Measurements from ENCODE around the gene BOD1L1.

The BOD1L1 gene

GRCh38 chr4:13553081-13553480, 74.4 kb downstream of the BOD1L1 start:
- Histone ChIP-seq H3K9me3 (ENCODE audit: low read length) (no peaks in the 10 kb centered on the region), H4K20me1 (ENCODE audit: insufficient read depth, low read length) (no peaks in the 10 kb centered on the region), H3K27me3 (ENCODE audit: insufficient read depth, low read length) (no peaks in the 10 kb centered on the region), H3K79me2 (ENCODE audit: insufficient read depth, low read length) (no peaks in the 10 kb centered on the region), H3K4me1 (ENCODE audit: insufficient read depth, low read length, severe bottlenecking) (peaks cover 3% of the 10 kb centered on the region), H3F3A (ENCODE audit: insufficient read depth, low read length) (no peaks in the 10 kb centered on the region), H3K27ac (ENCODE audit: low read depth, low read length, poor library complexity, severe bottlenecking) (no peak overlapping the region), H3K4me3 (ENCODE audit: low read depth, low read length, poor library complexity, severe bottlenecking) (no peak overlapping the region), H3K9ac (ENCODE audit: low read length) (no peak overlapping the region), H3K36me3 (ENCODE audit: insufficient read depth, low read length) (no peaks in the 10 kb centered on the region), H3K4me2 (ENCODE audit: low read length) (no peak overlapping the region), H3K9me2 (ENCODE audit: low read depth, low read length) (no peaks in the 10 kb centered on the region), H2AFZ (ENCODE audit: low read length) (no peak overlapping the region)
- no peak for TF ChIP-seq EZH2 (IDR thresholded peaks at IDR 0.05; ENCODE audit: borderline replicate concordance, low read length)
- TF ChIP-seq CTCF (IDR thresholded peaks at IDR 0.05; ENCODE audit: low read length), result no peak

DNA sequence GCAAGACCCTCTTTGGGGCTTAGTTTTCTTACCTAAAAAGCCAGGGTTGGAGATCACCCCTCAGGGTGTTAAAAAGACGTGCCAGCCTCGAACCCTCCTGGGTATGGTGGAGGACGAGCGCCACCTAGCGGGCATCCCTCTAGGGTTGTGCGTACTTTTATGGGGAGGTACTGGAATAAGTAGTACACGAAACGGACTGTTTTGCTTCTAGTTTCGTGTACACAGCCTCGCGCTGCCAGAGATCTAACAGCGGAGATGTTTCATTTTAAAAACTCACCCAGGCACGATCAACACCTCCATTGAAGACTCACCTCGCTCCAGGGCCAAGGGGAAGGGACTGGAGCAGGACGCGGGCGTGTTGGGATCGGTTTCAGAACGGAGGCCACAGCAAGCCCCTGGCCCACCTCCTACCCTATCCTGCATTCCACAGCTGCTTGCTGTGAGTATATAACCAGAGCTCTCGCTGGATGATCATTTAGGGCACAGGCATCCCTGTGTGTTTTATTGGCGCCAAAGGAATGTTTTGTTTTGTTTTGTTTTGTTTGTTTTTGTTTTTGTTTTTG, 78.5 kb downstream of the BOD1L1 start:
- no peak for TF ChIP-seq EZH2 (IDR thresholded peaks at IDR 0.05; ENCODE audit: borderline replicate concordance, low read length)
- TF ChIP-seq CTCF (IDR thresholded peaks at IDR 0.05; ENCODE audit: low read length), result peak; percentile 66
- no peaks in the 10 kb centered on the region for H3K36me3 ChIP-seq (ENCODE audit: insufficient read depth, low read length)
- H2AFZ ChIP-seq (ENCODE audit: low read length), result no peak overlapping the region
- no peaks in the 10 kb centered on the region for H3F3A ChIP-seq (ENCODE audit: insufficient read depth, low read length)
- peaks cover 3% of the 10 kb centered on the region for H3K4me1 ChIP-seq (ENCODE audit: insufficient read depth, low read length, severe bottlenecking)
- no peaks in the 10 kb centered on the region for H3K9me2 ChIP-seq (ENCODE audit: low read depth, low read length)
- peak overlapping the region; percentile 51 for H3K4me3 ChIP-seq (ENCODE audit: low read depth, low read length, poor library complexity, severe bottlenecking)
- H3K9me3 ChIP-seq (ENCODE audit: low read length), result no peaks in the 10 kb centered on the region
- no peaks in the 10 kb centered on the region for H3K27me3 ChIP-seq (ENCODE audit: insufficient read depth, low read length)
- no peak overlapping the region; the same call in 1 of the 2 replicates for H3K9ac ChIP-seq (ENCODE audit: low read length)
- no peaks in the 10 kb centered on the region for H4K20me1 ChIP-seq (ENCODE audit: insufficient read depth, low read length)
- no peak overlapping the region for H3K27ac ChIP-seq (ENCODE audit: low read depth, low read length, poor library complexity, severe bottlenecking)
- no peaks in the 10 kb centered on the region for H3K79me2 ChIP-seq (ENCODE audit: insufficient read depth, low read length)
- peak overlapping the region; percentile 72 for H3K4me2 ChIP-seq (ENCODE audit: low read length)

DNA sequence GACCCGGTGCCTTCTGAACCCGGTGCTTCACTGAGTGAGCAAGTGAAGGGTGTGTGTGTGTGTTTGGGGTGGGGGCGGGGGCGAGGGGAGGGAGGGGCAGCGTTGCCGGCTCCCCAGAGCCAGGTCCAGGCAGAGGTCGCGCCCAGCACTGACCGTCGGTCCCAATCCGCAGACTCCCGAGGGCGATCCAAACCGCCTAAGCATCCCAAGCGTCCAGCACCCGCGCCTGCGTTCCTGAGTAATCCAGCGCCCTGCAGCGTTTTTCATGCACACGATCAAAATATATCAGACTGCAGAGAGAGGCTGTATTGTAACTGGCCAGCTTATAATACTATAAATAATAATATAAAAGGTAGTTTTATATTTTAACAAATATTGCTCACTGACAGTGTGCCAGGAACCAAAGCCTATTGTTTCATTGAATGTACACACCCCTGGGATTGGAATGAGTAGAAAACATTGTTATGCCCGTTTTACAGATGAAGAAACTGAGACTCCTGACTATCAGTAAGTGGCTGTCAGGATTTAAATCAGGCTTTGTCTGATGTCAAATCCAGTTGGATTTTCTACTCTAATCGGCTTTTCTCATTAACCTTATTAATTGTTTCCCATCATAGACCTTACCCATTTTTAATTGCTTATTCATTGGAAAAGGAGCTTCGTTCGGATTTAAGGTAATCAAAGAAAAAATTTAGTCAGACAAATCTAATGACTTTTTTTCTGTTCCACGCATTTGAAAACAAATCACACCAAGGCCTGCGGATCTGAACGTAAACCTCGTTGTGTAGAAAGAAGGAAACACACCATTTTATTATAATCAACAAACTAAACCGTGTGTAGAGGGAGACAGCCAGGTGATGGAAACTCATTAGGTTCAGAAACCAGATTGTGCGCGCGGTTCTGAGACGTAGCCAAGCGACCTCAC, 79.2 kb downstream of the BOD1L1 start:
- no peak overlapping the region for H3K9ac ChIP-seq (ENCODE audit: low read length)
- H3F3A ChIP-seq (ENCODE audit: insufficient read depth, low read length), result no peaks in the 10 kb centered on the region

More for the DNA sequence above, 79.2 kb downstream of the BOD1L1 start:
- Histone ChIP-seq H3K9me2 (ENCODE audit: low read depth, low read length) (no peaks in the 10 kb centered on the region), H3K9me3 (ENCODE audit: low read length) (no peaks in the 10 kb centered on the region), H3K4me1 (ENCODE audit: insufficient read depth, low read length, severe bottlenecking) (peaks cover 3% of the 10 kb centered on the region), H3K4me2 (ENCODE audit: low read length) (peak overlapping the region; percentile 72), H3K79me2 (ENCODE audit: insufficient read depth, low read length) (no peaks in the 10 kb centered on the region), H4K20me1 (ENCODE audit: insufficient read depth, low read length) (no peaks in the 10 kb centered on the region), H3K27ac (ENCODE audit: low read depth, low read length, poor library complexity, severe bottlenecking) (no peak overlapping the region), H3K36me3 (ENCODE audit: insufficient read depth, low read length) (no peaks in the 10 kb centered on the region), H3K4me3 (ENCODE audit: low read depth, low read length, poor library complexity, severe bottlenecking) (peak overlapping the region; percentile 64), H2AFZ (ENCODE audit: low read length) (no peak overlapping the region), H3K27me3 (ENCODE audit: insufficient read depth, low read length) (no peaks in the 10 kb centered on the region)
- no peak for TF ChIP-seq EZH2 (IDR thresholded peaks at IDR 0.05; ENCODE audit: borderline replicate concordance, low read length)
- no peak for TF ChIP-seq CTCF (IDR thresholded peaks at IDR 0.05; ENCODE audit: low read length)
